ENCODE measurements around the gene PTPRN2. TPM values are rescaled to one million over a fixed set of nuclear protein-coding genes. Genes with fewer than 3 reads are reported as not detected.

PTPRN2 gene
- total RNA-seq, 4 donors from 2014 or later = 2.0 to 9.5 (median 2.6) TPM

- TF ChIP-seq CTCF (IDR thresholded peaks at IDR 0.05) = no peak
- DNase-seq (ENCODE audit: low spot score) = no peak
- ATAC-seq (ENCODE audit: low FRiP score) = no peak
These were observed 1087.3 kb downstream of the PTPRN2 start for GRCh38 chr7:157500171-157500960.

- DNase-seq (ENCODE audit: low spot score) (no peak), ATAC-seq (ENCODE audit: low FRiP score) (no peak)
- TF ChIP-seq CTCF (IDR thresholded peaks at IDR 0.05) = no peak
These were observed 1087.8 kb downstream of the PTPRN2 start for GRCh38 chr7:157499835-157500153.

- ATAC-seq (ENCODE audit: low FRiP score) (no peak), DNase-seq (ENCODE audit: low spot score) (no peak)
- TF ChIP-seq CTCF (IDR thresholded peaks at IDR 0.05) = no peak
These were observed 1088.3 kb downstream of the PTPRN2 start for GRCh38 chr7:157499121-157499834.

- ATAC-seq (ENCODE audit: low FRiP score) (no peak), DNase-seq (ENCODE audit: low spot score) (no peak)
- TF ChIP-seq CTCF (IDR thresholded peaks at IDR 0.05) = no peak
These were observed 1089.0 kb downstream of the PTPRN2 start for GRCh38 chr7:157498657-157499056.

GRCh38 chr7:157497744-157498651 is 1089.6 kb downstream of the PTPRN2 start:
- no peak for DNase-seq (ENCODE audit: low spot score)
- no peak for ATAC-seq (ENCODE audit: low FRiP score)
- no peak for TF ChIP-seq CTCF (IDR thresholded peaks at IDR 0.05)

- DNase-seq (ENCODE audit: low spot score) = no peak
- TF ChIP-seq CTCF (IDR thresholded peaks at IDR 0.05) = no peak
- no peak for ATAC-seq (ENCODE audit: low FRiP score)
These were observed 1090.3 kb downstream of the PTPRN2 start for GRCh38 chr7:157497367-157497743.

Measured in omental fat pad (tissue), 4 donors.